SU-DHL-6 (cell line): ENCODE data around the gene MAU2.

ENCODE experiments used
- EZH2phosphoT487 ChIP-seq: fragments of 200-600 bp; sonication (generic), shearing (Covaris generic); conservative IDR thresholded peaks from 2 replicates; pipeline ENCODE4 v1.6.1; 2018; ENCODE audit warnings: mild to moderate bottlenecking, antibody characterized with exemption, low read length, moderate library complexity, mixed read lengths
- TF ChIP-seq, protein P1 (sequence below): fragments of 200-600 bp; sonication (generic); IDR thresholded peaks from one replicate; pipeline ENCODE4 v1.5.1; 2017; ENCODE audit warnings: antibody characterized with exemption, mild to moderate bottlenecking, low read length, moderate library complexity; ENCODE audit not compliant: insufficient read depth, poor library complexity, severe bottlenecking

- TF ChIP-seq, protein P1, sequence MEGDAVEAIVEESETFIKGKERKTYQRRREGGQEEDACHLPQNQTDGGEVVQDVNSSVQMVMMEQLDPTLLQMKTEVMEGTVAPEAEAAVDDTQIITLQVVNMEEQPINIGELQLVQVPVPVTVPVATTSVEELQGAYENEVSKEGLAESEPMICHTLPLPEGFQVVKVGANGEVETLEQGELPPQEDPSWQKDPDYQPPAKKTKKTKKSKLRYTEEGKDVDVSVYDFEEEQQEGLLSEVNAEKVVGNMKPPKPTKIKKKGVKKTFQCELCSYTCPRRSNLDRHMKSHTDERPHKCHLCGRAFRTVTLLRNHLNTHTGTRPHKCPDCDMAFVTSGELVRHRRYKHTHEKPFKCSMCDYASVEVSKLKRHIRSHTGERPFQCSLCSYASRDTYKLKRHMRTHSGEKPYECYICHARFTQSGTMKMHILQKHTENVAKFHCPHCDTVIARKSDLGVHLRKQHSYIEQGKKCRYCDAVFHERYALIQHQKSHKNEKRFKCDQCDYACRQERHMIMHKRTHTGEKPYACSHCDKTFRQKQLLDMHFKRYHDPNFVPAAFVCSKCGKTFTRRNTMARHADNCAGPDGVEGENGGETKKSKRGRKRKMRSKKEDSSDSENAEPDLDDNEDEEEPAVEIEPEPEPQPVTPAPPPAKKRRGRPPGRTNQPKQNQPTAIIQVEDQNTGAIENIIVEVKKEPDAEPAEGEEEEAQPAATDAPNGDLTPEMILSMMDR, result no peak
- TF ChIP-seq EZH2phosphoT487, result no peak
These were observed 61.5 kb downstream of the MAU2 start for GRCh38 chr19:19382118-19382517.
